ENCODE results near the gene SLCO2A1.

SLCO2A1 gene

GRCh38 chr3:133881492-133881891 is 148.2 kb downstream of the SLCO2A1 start:
- H3K4me1 ChIP-seq = no peaks in the 10 kb centered on the region
- no peaks in the 10 kb centered on the region for H3K36me3 ChIP-seq
- H3K27me3 ChIP-seq = no peaks in the 10 kb centered on the region
- no peaks in the 10 kb centered on the region for H3K9me3 ChIP-seq
- no peak for DNase-seq
- no peak overlapping the region for H3K4me3 ChIP-seq (ENCODE audit: low read depth, low read length)
- TF ChIP-seq, protein P1, sequence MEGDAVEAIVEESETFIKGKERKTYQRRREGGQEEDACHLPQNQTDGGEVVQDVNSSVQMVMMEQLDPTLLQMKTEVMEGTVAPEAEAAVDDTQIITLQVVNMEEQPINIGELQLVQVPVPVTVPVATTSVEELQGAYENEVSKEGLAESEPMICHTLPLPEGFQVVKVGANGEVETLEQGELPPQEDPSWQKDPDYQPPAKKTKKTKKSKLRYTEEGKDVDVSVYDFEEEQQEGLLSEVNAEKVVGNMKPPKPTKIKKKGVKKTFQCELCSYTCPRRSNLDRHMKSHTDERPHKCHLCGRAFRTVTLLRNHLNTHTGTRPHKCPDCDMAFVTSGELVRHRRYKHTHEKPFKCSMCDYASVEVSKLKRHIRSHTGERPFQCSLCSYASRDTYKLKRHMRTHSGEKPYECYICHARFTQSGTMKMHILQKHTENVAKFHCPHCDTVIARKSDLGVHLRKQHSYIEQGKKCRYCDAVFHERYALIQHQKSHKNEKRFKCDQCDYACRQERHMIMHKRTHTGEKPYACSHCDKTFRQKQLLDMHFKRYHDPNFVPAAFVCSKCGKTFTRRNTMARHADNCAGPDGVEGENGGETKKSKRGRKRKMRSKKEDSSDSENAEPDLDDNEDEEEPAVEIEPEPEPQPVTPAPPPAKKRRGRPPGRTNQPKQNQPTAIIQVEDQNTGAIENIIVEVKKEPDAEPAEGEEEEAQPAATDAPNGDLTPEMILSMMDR (IDR thresholded peaks at IDR 0.05; ENCODE audit: low read depth, low read length) = no peak

- Histone ChIP-seq H3K27me3 (no peaks in the 10 kb centered on the region), H3K9me3 (no peaks in the 10 kb centered on the region), H3K36me3 (no peaks in the 10 kb centered on the region), H3K4me1 (no peaks in the 10 kb centered on the region), H3K4me3 (ENCODE audit: low read depth, low read length) (no peak overlapping the region)
- DNase-seq = no peak
- TF ChIP-seq, protein P1 (IDR thresholded peaks at IDR 0.05; ENCODE audit: low read depth, low read length) = no peak
Measured at GRCh38 chr3:133880886-133881455, 148.8 kb downstream of the SLCO2A1 start.

DNA sequence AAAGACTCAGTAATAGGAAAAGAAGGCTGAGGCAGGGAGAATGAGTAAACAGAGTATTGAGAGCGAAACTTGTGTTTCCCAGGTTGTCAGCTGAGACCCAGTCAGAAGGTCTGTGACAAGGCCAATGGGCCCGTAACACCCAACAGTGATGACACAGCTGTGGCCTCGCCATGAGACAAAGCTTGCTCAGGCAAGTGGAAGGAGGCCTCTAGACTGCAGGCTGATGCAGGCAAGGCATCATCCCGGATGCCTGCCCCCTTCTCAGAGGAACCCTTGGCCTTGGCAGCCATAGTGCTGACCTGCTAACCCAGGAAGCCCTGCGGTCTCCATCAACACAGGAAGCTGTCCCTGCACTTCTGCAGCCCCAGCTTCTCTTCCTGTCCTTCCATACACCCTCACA is 149.4 kb downstream of the SLCO2A1 start:
- Histone ChIP-seq H3K27me3 (no peaks in the 10 kb centered on the region), H3K36me3 (no peaks in the 10 kb centered on the region), H3K9me3 (no peaks in the 10 kb centered on the region), H3K4me1 (no peaks in the 10 kb centered on the region), H3K4me3 (ENCODE audit: low read depth, low read length) (no peak overlapping the region)
- TF ChIP-seq, protein P1 (IDR thresholded peaks at IDR 0.05; ENCODE audit: low read depth, low read length) = no peak
- no peak for DNase-seq

GRCh38 chr3:133878518-133878917 is 151.2 kb downstream of the SLCO2A1 start:
- Histone ChIP-seq H3K4me1 (no peaks in the 10 kb centered on the region), H3K9me3 (no peaks in the 10 kb centered on the region), H3K36me3 (no peaks in the 10 kb centered on the region), H3K4me3 (ENCODE audit: low read depth, low read length) (no peak overlapping the region), H3K27me3 (no peaks in the 10 kb centered on the region)
- TF ChIP-seq, protein P1 (IDR thresholded peaks at IDR 0.05; ENCODE audit: low read depth, low read length) = no peak
- DNase-seq = no peak

Measured in BE2C (cell line).